Fibroblast of skin of left biceps (primary cell): Measurements from ENCODE around the gene EXOC2.

Experiments
- DNase-seq, 2 experiments: peaks; one replicate each; pipeline ENCODE4 v3.0.0-alpha.2; 2013; ENCODE audit warnings: low read depth in 2 of 2

Gene EXOC2

GRCh38 chr6:446418-447366 is 246.2 kb downstream of the EXOC2 start:
- no peak for DNase-seq

- DNase-seq, result no peak
Measured at GRCh38 chr6:445571-446417, 247.1 kb downstream of the EXOC2 start.

DNA sequence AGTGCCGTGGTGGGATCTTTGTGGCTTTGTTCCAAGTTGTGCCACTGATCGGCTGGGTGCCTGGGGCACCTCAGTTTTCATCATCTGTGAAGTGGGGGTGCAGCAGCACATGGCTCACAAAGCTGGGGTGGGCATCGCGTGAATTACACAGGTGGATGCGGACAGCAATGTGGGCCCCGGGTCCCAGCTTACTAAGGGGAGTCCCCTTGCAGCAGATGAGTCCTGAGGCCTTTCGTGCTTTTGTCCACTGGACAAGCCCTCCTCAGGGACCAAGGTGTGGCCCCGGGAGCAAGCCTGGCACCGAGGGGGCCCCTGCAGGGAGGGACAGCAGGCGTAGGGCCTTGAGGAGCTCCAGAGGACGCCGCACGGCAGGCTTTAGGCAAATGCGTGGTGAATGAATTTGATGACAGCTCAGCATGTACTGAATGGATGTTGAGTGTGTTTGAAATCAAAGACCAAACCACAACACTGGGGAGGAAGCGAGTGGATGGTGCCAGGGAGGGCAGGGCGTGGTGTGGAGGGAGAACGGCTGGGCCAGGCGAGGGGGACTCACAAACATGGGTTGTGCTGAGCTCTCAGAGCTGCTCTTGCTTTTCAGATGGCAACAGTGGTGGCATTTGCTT is 248.2 kb downstream of the EXOC2 start:
- DNase-seq, result no peak

DNA sequence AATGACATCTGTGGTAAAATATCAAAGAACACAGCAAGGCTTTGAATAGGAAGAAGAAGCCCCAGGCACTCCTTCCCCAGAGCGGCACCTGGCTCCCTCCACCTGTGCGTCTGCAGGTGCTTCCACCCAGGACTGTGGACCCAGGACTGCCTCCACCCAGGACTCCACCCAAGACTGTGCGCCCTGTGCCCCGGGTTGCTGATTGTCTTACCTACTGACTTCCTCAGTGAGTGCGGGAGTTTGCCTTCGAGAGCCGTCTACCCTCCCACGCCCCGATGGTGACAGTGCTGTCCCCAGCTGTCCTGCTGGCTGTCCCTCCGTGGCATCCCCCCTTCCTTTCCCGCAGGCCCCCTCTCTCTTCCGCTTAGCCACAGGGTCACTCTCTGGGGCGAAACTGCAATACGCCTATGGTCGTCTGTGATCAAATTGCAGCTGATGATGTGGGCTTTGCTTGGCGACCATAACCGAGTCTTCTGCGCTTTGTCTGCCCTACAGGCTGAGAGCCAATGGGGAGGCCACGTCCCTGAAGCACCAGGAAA is 249.2 kb downstream of the EXOC2 start:
- DNase-seq, result no peak

DNA sequence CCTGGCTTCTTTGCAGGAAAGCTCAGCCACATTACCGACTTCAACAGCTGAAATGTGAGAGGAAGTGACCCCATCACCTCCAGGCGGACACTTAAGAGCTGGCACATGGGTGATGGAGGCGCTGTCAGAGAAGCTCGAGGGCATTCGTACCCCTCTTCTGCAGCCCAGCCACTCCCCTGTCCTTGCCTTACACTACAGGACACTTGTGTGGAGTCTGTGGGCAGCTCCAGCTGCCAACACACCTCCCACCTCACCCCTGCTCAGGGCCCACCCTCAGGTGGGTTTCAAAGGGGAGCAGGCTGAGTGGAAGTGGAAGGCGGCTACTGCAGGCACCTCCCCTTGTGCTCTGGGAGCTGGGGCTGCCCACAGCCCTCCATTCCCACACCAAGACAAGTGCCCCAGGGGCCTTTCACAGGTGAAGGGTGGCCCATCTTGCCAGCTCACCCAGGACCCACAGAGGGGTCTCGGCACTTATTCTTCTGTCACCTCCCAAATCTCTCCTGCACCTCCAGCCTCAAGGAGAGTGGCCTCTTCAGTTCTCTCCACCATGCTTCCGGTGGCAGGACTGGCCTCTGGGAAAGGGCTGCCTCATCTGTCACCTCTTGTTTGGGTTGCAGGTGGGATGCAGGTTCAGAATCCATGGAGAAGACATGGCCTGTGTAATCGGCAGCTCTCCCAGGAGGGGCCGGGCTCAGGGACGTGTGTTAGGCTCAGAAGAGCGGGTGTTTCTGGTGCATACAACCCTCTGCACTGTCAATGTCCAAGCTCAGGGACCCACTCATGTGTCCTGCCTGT is 251.6 kb downstream of the EXOC2 start:
- DNase-seq, result no peak

DNA sequence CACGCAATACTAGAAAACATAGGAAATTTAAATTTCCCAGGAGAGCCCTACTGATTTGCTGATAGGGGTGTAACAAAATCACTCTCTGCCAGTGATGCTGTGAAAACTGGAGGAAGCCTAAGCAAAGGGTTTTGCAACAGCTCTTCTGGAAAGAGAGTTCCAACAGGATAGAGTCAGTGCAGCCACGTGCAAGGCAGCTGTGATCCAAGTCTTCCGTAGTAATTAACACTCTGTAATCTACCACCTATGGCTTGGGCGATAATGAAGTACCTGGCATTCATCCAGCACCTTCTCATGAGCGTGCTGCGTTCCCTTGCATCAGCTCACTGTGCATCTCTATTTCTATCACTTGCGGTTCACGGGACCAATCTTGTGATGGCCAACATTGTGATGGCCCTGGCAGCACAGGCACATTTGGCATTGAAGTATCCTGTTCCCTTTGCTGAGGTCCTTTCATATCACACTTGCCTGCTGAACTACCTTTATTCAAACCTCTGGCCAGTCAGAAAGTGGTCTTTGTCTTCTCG is 253.2 kb downstream of the EXOC2 start:
- DNase-seq, result no peak

GRCh38 chr6:438634-439170 is 254.2 kb downstream of the EXOC2 start:
- DNase-seq, result no peak

DNA sequence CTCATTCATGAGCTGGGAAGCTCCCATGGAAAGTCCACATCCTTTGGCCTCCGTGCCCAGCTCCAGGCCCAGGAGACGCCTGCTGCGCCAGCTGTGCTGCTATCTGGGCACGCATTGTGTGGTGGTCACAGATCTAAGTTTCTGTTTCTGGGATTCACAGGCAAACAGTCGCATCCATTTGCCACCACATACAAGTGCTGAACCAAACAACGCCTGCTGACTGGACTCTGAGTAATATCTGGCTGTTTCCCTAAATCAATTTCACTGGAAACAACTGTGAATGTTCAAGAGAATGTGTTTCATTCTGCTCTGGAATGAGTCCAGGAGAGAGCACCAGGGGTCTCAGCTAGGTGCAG is 255.9 kb downstream of the EXOC2 start:
- DNase-seq, result no peak

GRCh38 chr6:436308-437036 is 256.5 kb downstream of the EXOC2 start:
- DNase-seq, result peak; percentile 69 to 76

- DNase-seq, result no peak
Measured at GRCh38 chr6:435441-436307, 257.3 kb downstream of the EXOC2 start.
